B cell (primary cell): ENCODE data around the gene CEP128.

Source experiments
- CTCF ChIP-seq: fragments of 200-600 bp; IDR thresholded peaks from one replicate; pipeline ENCODE4 v1.8.0; 2022; ENCODE audit warnings: antibody characterized with exemption, mild to moderate bottlenecking
- EZH2 ChIP-seq: IDR thresholded peaks from 2 replicates; pipeline ENCODE4 v1.6.1; 2012; ENCODE audit warnings: borderline replicate concordance, low read depth, mild to moderate bottlenecking, moderate library complexity, low read length; ENCODE audit not compliant: insufficient read depth, poor library complexity, severe bottlenecking

- TF ChIP-seq CTCF: no peak
- no peak for TF ChIP-seq EZH2
Observed at GRCh38 chr14:80621701-80622100, 319.8 kb downstream of the CEP128 start.
